Natural killer cell (primary cell): ENCODE measurements around the gene FBXO9. TPM values are rescaled to one million over a fixed set of nuclear protein-coding genes. Genes with fewer than 3 reads are reported as not detected.
A peak's percentile ranks its signal among the peaks of the same experiment; 100 is the strongest.

Experiments
- ATAC-seq, 3 donors: fragments of 150-1000 bp in 2 of 3; fragments of 200-7000 bp in 1 of 3; cut with Tn5 transposase; 1 replicate in 1 of 3; 2 replicates in 2 of 3; pipeline ENCODE4 v1.10.0; 2021; ENCODE audit warnings: mild to moderate bottlenecking in 2 of 3, moderate library complexity in 2 of 3
- DNase-seq, 2 donors: peaks; one replicate each; pipeline versions ENCODE4 v3.0.0 to v3.0.0-alpha.2; 2013 to 2021; ENCODE audit warnings: mixed read lengths in 1 of 2
- H3K27ac ChIP-seq: one replicate; pipeline ENCODE4 v1.5.1; 2013; ENCODE audit warnings: mild to moderate bottlenecking, low read length
- H3K27me3 ChIP-seq: one replicate; pipeline ENCODE4 v1.6.1; 2013; ENCODE audit warnings: low read length; ENCODE audit not compliant: control insufficient read depth, insufficient read depth
- H3K36me3 ChIP-seq: one replicate; pipeline ENCODE4 v1.6.1; 2013; ENCODE audit warnings: low read length; ENCODE audit not compliant: control insufficient read depth, insufficient read depth
- H3K4me1 ChIP-seq: one replicate; pipeline ENCODE4 v1.6.1; 2013; ENCODE audit warnings: low read length; ENCODE audit not compliant: control insufficient read depth, insufficient read depth
- H3K4me3 ChIP-seq: one replicate; pipeline ENCODE4 v1.5.1; 2013; ENCODE audit warnings: low read length
- H3K9me3 ChIP-seq: one replicate; pipeline ENCODE4 v1.6.1; 2013; ENCODE audit warnings: low read length; ENCODE audit not compliant: control insufficient read depth, insufficient read depth
- H3K27ac Mint-ChIP-seq, 2 donors: one replicate each; pipeline ENCODE4 v1.8.0; 2022; ENCODE audit warnings: mild to moderate bottlenecking in 2 of 2, mixed read lengths in 2 of 2, moderate library complexity in 1 of 2
- H3K27me3 Mint-ChIP-seq, 2 donors: one replicate each; pipeline ENCODE4 v1.8.0; 2022; ENCODE audit warnings: low read depth in 2 of 2, mixed read lengths in 2 of 2
- H3K36me3 Mint-ChIP-seq: one replicate; pipeline ENCODE4 v1.8.0; 2022; ENCODE audit warnings: mixed read lengths
- H3K4me1 Mint-ChIP-seq, 2 donors: one replicate each; pipeline ENCODE4 v1.8.0; 2022; ENCODE audit warnings: mixed read lengths in 2 of 2
- H3K4me3 Mint-ChIP-seq: one replicate; pipeline ENCODE4 v1.8.0; 2022; ENCODE audit warnings: mild to moderate bottlenecking, moderate library complexity, mixed read lengths
- H3K9me3 Mint-ChIP-seq, 2 donors: one replicate each; pipeline ENCODE4 v1.8.0; 2022; ENCODE audit warnings: mixed read lengths in 2 of 2
- WGBS: methylation state at CpG from one replicate; pipeline ENCODE4 v1.1.7; 2013; ENCODE audit warnings: missing lambda C conversion rate; ENCODE audit not compliant: insufficient coverage; 5-methylcytosine and 5-hydroxymethylcytosine counted together
- intact Hi-C: fragments of 100-400 bp; cut with micrococcal nuclease; formaldehyde crosslinking; loops from one replicate; pipeline ENCODE4 v1.14.2; 2022
- total RNA-seq, 4 donors: library from RNA; stranded (reverse); fragments of 120-200 nt in 1 of 4; gene quantifications; one replicate each; pipeline versions ENCODE4 v1.2.3 to v1.2.4, GENCODE V29; 2013 to 2022
- TF ChIP-seq, protein P1 (sequence below): fragments of 200-600 bp; IDR thresholded peaks from one replicate; pipeline ENCODE4 v1.8.0; 2022; ENCODE audit warnings: antibody characterized with exemption

The FBXO9 gene
- total RNA-seq, 3 donors from 2014 or later (not counting 1 experiment from before 2014, with no cell fraction given) = 82.4 to 96.6 (median 88.9) TPM

DNA sequence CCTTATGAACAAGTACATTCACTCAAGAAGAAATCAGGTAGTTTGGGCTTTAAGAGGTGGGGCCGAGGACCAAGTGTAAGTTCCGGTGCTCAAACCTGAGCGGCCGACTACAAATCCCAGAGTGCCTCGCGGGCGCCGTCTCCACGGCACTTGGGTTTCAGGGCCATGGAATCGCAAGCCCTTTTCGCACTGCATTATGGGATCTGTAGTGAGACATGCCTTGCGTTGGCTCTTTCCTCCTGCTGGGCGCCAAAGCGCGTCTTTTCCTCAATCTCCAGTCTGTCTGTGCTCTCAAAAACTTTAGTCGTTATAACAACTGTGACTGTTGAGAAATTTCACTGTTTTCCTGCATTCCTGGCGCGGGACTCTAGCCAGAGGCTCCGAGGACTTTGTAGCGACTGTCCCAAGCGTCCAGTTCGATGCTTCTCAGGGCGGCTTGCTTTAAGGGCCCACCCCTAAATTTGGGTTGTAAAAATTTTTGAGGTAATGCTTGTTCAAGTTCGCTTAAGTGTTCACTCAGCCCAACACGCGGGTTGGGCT, 408 bp upstream of the FBXO9 start:
- Mint-ChIP-seq H3K36me3 (no peaks in the 10 kb centered on the region), H3K9me3 (no peaks in the 10 kb centered on the region), H3K4me3 (peak overlapping the region; percentile 98), H3K4me1 (peaks cover 43 to 54% of the 10 kb centered on the region in 2 donors), H3K27ac (peak overlapping the region; percentile 93 to 94), H3K27me3 (no peaks in the 10 kb centered on the region)
- ATAC-seq (peak; percentile 83 to 95 (median 86)), DNase-seq (peak; percentile 89 to 98)
- 0% methylated on average over 26 of the region's 26 CpGs for WGBS
- Histone ChIP-seq H3K4me1 (peaks cover 22% of the 10 kb centered on the region), H3K4me3 (peak overlapping the region; percentile 72), H3K9me3 (no peaks in the 10 kb centered on the region), H3K36me3 (no peaks in the 10 kb centered on the region), H3K27ac (peak overlapping the region; percentile 73), H3K27me3 (no peaks in the 10 kb centered on the region)
- intact Hi-C loops = loop anchor here (2.0 kb wide), 1 partner anchor 480 kb away; the partner anchor contains the start of gene GCLC
- TF ChIP-seq, protein P1, sequence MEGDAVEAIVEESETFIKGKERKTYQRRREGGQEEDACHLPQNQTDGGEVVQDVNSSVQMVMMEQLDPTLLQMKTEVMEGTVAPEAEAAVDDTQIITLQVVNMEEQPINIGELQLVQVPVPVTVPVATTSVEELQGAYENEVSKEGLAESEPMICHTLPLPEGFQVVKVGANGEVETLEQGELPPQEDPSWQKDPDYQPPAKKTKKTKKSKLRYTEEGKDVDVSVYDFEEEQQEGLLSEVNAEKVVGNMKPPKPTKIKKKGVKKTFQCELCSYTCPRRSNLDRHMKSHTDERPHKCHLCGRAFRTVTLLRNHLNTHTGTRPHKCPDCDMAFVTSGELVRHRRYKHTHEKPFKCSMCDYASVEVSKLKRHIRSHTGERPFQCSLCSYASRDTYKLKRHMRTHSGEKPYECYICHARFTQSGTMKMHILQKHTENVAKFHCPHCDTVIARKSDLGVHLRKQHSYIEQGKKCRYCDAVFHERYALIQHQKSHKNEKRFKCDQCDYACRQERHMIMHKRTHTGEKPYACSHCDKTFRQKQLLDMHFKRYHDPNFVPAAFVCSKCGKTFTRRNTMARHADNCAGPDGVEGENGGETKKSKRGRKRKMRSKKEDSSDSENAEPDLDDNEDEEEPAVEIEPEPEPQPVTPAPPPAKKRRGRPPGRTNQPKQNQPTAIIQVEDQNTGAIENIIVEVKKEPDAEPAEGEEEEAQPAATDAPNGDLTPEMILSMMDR = no peak

DNA sequence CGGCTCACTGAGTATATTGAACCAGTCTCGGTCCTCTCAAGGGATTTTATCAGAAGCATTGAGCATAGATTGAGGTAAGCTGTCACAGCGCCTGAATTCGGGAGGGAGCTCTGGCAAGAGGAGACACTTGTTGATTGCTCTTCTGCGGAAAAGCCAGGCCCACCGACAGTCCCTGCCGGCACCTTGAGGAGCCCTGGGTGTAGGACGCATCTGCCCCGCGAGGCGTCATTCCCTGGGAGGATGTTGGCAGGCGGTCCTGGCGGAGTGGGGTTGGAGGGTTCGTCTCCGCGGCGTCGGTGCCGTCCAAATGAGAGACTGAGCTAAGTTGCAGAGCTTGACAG, 843 bp downstream of the FBXO9 start:
- H3K9me3 ChIP-seq = no peaks in the 10 kb centered on the region
- DNase-seq = peak in 1 of 2 donors; percentile 56
- H3K27me3 Mint-ChIP-seq = no peaks in the 10 kb centered on the region
- no peaks in the 10 kb centered on the region for H3K36me3 Mint-ChIP-seq
- H3K27ac ChIP-seq = no peak overlapping the region
- H3K4me1 Mint-ChIP-seq = peaks cover 37 to 49% of the 10 kb centered on the region in 2 donors
- WGBS = 4% methylated on average over 19 of the region's 19 CpGs
- peak overlapping the region; percentile 53 to 93 for H3K27ac Mint-ChIP-seq
- intact Hi-C loops = no loop called here
- no peak for ATAC-seq
- peaks cover 17% of the 10 kb centered on the region for H3K4me1 ChIP-seq
- H3K27me3 ChIP-seq = no peaks in the 10 kb centered on the region
- H3K36me3 ChIP-seq = no peaks in the 10 kb centered on the region
- peak overlapping the region; percentile 72 for H3K4me3 ChIP-seq
- TF ChIP-seq, protein P1 = no peak
- H3K9me3 Mint-ChIP-seq = no peaks in the 10 kb centered on the region
- peak overlapping the region; percentile 98 for H3K4me3 Mint-ChIP-seq

- Histone ChIP-seq H3K27me3 (no peaks in the 10 kb centered on the region), H3K27ac (no peak overlapping the region), H3K4me1 (peaks cover 13% of the 10 kb centered on the region), H3K36me3 (peaks cover 4% of the 10 kb centered on the region), H3K4me3 (no peak overlapping the region), H3K9me3 (no peaks in the 10 kb centered on the region)
- Mint-ChIP-seq H3K27me3 (no peaks in the 10 kb centered on the region), H3K27ac (peak overlapping the region; percentile 6 to 53), H3K36me3 (no peaks in the 10 kb centered on the region), H3K9me3 (no peaks in the 10 kb centered on the region), H3K4me3 (peak overlapping the region; percentile 98), H3K4me1 (peaks cover 28 to 42% of the 10 kb centered on the region in 2 donors)
- ATAC-seq (no peak), DNase-seq (no peak)
- 96% methylated on average over 3 of the region's 4 CpGs for WGBS
- TF ChIP-seq, protein P1 = no peak
- intact Hi-C loops = no loop called here
These were observed 1.9 kb downstream of the FBXO9 start for GRCh38 chr6:53066874-53067706.
